GM12801 (cell line): ENCODE results near the gene NFKBIE.

Experiments
- CTCF ChIP-seq: IDR thresholded peaks from one replicate; pipeline ENCODE4 v1.5.1; 2011; ENCODE audit warnings: control low read depth; ENCODE audit not compliant: insufficient read length; ENCODE audit errors: extremely low read depth

The NFKBIE gene

GRCh38 chr6:44227148-44227793 is 38.1 kb downstream of the NFKBIE start:
- no peak for TF ChIP-seq CTCF

DNA sequence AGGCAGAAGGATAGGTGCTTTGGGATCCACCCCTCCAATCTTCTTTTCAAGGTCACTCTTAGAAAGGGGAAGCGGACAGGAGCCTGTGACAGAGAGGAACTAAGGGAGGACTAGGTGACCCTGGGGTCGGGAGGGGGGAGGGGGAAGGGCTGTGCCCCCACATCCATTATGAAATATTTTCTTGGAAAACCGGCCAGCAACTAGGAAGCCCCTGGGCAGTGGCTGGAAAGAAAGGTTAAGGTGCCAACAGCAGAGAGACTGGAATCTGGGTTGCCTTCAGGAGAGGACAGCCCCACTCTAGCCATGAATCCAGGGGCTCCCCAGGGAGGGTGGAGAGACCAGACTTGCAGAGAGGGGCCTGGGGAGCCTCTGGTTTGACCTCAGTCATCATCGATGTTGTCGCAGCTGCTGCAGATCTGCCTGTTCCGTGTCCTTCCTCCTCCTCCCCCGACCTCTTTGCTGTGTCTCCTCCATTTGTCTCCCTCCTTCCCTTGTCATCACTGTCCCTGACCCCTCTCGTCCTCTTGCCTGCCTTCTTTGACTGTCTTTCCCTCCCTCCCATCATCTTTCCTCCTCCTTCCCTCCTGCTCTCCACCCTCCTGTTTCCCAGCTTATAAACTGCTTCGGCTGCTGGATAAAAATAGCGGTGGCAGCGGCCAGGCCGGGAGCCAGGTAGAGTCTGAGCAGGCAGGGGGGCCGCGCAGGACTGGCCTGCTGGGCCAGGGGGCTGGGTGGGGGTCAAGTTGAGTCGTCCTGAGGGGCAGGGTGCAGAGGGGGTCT is 38.8 kb downstream of the NFKBIE start:
- no peak for TF ChIP-seq CTCF

DNA sequence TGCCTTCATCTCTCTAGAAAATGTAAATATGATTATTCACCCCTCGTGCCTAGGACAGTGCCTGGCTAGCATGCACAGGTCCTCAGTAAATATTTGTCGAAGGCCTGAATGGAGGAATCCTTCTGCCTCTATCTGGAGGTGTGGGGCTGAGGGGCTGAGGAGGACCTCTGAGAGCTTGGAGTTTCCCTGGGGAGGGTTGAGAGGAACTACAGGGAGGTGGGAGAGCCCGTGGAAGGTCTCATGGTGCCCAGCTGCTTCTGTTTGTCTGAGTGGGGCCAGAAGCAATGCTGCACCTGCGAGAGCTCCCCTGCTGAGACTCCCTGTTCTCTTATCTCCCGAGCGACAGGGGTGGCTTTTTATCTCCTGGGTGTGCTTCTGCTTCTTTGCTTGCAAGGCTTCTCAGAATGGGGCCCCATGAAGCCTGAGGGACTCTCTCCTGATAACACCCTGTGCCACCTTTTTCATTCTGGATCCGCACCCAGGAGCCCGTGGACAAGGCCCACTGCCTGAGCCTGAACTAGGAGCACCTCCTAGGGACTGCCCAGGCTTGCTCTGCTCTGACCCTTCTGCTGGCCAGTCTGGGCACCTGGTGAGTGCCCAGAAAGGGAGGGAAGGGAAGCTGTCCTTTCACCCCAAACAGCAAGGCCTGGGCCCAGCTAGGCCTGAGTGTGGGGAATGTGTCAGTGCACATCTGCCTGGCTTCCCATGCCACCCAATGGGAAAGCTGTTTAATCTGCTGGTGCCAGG is 39.6 kb downstream of the NFKBIE start:
- TF ChIP-seq CTCF, result no peak

DNA sequence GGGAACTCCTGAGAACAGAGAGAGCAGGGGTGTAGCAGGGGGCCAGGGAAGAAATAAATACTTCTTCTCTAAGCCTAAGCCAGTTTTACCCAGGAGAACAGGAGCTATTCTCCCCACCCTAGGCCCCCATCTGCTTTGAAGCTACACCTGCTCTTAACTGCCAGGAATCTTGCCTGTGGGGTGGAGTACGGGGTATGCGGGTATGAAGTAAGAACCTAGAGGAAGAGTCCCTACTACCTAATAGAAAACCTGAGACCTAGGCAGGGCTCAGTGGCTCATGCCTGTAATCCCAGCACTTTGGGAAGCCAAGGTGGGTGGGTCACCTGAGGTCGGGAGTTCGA is 40.4 kb downstream of the NFKBIE start:
- TF ChIP-seq CTCF, result no peak

DNA sequence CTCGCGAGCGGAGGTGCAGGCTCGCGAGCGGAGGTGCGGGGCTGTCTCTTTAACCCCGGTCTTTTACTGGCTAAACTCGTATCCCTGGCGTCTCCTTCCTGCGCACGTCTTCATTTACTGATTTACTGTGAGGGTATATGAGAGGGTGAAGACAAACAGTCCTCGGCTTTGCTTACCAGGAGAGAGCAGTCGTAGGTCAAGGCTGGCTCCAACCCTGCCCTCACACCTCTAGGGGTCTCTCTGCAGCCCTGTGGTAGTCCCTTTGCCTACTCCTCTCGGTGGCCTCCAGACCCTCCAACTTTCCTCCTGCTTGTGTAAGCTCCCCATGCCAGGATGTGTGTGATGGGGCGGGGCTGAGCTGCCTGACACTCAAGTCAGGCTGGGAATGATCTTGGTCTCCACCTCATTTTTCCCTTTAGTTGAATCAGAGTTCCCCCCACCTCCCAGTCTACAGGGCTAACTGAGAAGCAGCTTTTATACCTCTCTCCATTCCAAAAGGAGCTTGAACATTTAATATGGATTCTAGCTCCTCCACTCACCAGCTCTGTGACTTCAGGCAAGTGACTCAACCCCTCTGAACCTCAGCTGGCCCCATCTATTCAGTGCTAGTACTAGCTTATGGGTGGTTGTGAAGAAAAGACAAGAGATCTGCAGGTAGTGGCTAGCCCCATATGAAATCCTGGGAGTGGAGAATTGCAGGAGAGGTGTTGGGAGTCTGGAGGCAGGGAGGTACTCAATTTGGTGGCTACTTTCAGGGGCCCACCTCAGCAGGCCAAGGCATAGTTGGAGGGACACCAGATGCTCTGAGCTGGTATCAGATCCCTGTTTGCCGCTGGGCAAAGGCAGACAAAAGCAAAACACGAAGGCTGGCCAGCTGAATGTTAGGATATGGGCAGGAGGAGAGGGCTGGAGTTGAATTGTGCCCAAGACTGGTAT is 41.1 kb downstream of the NFKBIE start:
- no peak for TF ChIP-seq CTCF

DNA sequence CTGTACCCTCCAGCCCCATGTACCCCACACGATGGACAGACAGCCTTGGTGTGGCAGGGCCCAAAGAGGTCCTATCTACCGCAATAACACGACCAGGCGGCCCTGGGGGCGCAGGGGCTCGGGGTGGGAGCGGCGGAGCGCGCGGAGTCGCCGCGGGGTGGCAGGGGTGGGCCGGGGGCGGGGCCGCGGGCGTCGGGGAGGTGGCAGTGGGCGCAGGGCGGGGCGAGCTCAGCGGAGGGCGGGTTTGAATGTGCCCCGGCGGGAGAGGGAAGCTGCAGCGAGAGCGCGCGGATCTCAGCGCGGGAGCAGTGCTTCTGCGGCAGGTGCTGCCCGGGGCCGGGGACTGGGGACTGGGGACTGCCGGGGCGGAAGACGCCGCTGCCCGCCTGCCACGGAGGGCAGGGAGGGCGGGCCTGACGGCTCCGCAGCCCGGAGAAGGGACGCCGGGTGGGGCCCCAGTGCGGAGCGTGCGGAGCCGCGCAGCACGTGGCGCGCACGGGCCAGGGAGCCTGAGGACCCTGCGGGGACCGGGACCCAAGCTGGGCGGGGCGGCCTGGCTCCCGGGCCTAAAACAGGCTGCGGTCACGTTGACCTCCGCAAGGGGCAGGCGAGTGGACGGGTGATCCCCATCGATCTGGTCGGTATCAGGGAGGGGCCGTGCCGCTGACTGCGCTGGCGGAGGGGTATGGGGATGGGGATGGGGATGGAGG is 41.9 kb downstream of the NFKBIE start, which contains the start of gene SLC29A1:
Gene SLC29A1 (plus strand): TSS at position 277 of the 710 bp plus-strand sequence. CDS start 3,719 bp downstream, outside the sequence.
- TF ChIP-seq CTCF, result no peak
